Endothelial cell of umbilical vein (primary cell): ENCODE measurements around the gene INPP5A. TPM values are rescaled to one million over a fixed set of nuclear protein-coding genes. Genes with fewer than 3 reads are reported as not detected.

Experiments used
- BruUV-seq: library from RNA; stranded (reverse); fragments of 400-500 nt; replicated peaks from 2 replicates; lab custom pipeline; 2021; lab: Mats Ljungman, UMichigan
- CTCF ChIA-PET: fragments of 300-600, 350-600 bp; sonication (Branson Sonifier 250); formaldehyde crosslinking; loops from one replicate; lab custom pipeline; 2021; ENCODE audit warnings: antibody characterized with exemption, inconsistent platforms; lab: Charles Lee
- POLR2A ChIA-PET: fragments of 300-600, 350-600 bp; sonication (Branson Sonifier 250); formaldehyde crosslinking; loops from one replicate; lab custom pipeline; 2021; ENCODE audit warnings: antibody characterized with exemption, inconsistent platforms; lab: Charles Lee
- DNase-seq: peaks from one replicate; pipeline ENCODE4 v3.0.0-alpha.2; 2011; ENCODE audit warnings: low read depth, low spot score
- FAIRE-seq: peaks from 2 replicates; lab custom pipeline; 2011; peaks lifted over from hg19 to GRCh38; lab: Jason Lieb, UNC
- H2AFZ ChIP-seq: 2 replicates; pipeline ENCODE4 v1.6.0; 2012; ENCODE audit warnings: low read depth, low read length, control low read depth, inconsistent platforms
- H3K27ac ChIP-seq: 2 replicates; pipeline ENCODE4 v1.5.1; 2011; ENCODE audit warnings: low read depth, mild to moderate bottlenecking, control low read depth, low read length, moderate library complexity; ENCODE audit not compliant: insufficient read depth
- H3K27me3 ChIP-seq, 2 experiments: 2 replicates each; pipeline versions ENCODE4 v1.6.0 to v1.6.1; 2011; ENCODE audit warnings: low read length in 2 of 2, mixed read lengths in 1 of 2; ENCODE audit not compliant: control insufficient read depth in 2 of 2, insufficient read depth in 2 of 2
- H3K36me3 ChIP-seq, 2 experiments: 2 replicates in 1 of 2; 3 replicates in 1 of 2; pipeline ENCODE4 v1.5.1; 2011; ENCODE audit warnings: low read length in 2 of 2, mild to moderate bottlenecking in 1 of 2, moderate library complexity in 1 of 2; ENCODE audit not compliant: control insufficient read depth in 2 of 2, insufficient read depth in 2 of 2; ENCODE audit errors: extremely low read depth in 1 of 2
- H3K4me1 ChIP-seq: 3 replicates; pipeline ENCODE4 v1.5.1; 2011; ENCODE audit warnings: mild to moderate bottlenecking, low read length; ENCODE audit not compliant: control insufficient read depth, insufficient read depth; ENCODE audit errors: extremely low read depth
- H3K4me2 ChIP-seq: 2 replicates; pipeline ENCODE4 v1.6.1; 2011; ENCODE audit warnings: low read length, control low read depth, mixed read lengths; ENCODE audit not compliant: insufficient read depth
- H3K4me3 ChIP-seq, 3 experiments: fragments of 200-600 bp in 1 of 3; sonication (generic), shearing (Covaris generic) in 1 of 3; replicated peaks in 1 of 3; 2 replicates each; pipeline ENCODE4 v1.5.1; 2011 to 2016; ENCODE audit warnings: control low read depth in 3 of 3, low read length in 3 of 3, mild to moderate bottlenecking in 2 of 3, inconsistent platforms in 1 of 3, low read depth in 1 of 3, moderate library complexity in 1 of 3; ENCODE audit not compliant: insufficient read depth in 1 of 3
- H3K79me2 ChIP-seq: 2 replicates; pipeline ENCODE4 v1.6.0; 2012; ENCODE audit warnings: low read length, inconsistent platforms; ENCODE audit not compliant: control insufficient read depth, insufficient read depth
- H3K9ac ChIP-seq: replicated peaks from 2 replicates; pipeline ENCODE3; 2011; ENCODE audit warnings: low read length, control low read depth; ENCODE audit not compliant: insufficient read depth; ENCODE audit errors: extremely low read depth
- H3K9me1 ChIP-seq: replicated peaks from 3 replicates; pipeline ENCODE4 v1.6.0; 2011; ENCODE audit warnings: mild to moderate bottlenecking, low read length; ENCODE audit not compliant: control insufficient read depth, insufficient read depth; ENCODE audit errors: extremely low read depth
- H3K9me3 ChIP-seq: replicated peaks from 2 replicates; pipeline ENCODE4 v1.5.1; 2012; ENCODE audit warnings: low read length, inconsistent platforms; ENCODE audit not compliant: control insufficient read depth, insufficient read depth
- H4K20me1 ChIP-seq: replicated peaks from 2 replicates; pipeline ENCODE3; 2011; ENCODE audit warnings: mild to moderate bottlenecking, low read length; ENCODE audit not compliant: control insufficient read depth, insufficient read depth; ENCODE audit errors: extremely low read depth
- EZH2 ChIP-seq: IDR thresholded peaks from 2 replicates; pipeline ENCODE4 v1.6.1; 2012; ENCODE audit warnings: borderline replicate concordance, low read depth, mild to moderate bottlenecking, moderate library complexity, low read length, inconsistent platforms; ENCODE audit not compliant: severe bottlenecking
- FOS ChIP-seq: IDR thresholded peaks from 2 replicates; pipeline ENCODE4 v1.6.1; 2011; ENCODE audit warnings: mild to moderate bottlenecking, low read length, moderate library complexity, borderline replicate concordance; ENCODE audit not compliant: insufficient read depth
- GATA2 ChIP-seq: IDR thresholded peaks from 2 replicates; pipeline ENCODE4 v1.7.0; 2011; ENCODE audit warnings: low read depth, mild to moderate bottlenecking, moderate library complexity, mixed read lengths, low read length; ENCODE audit not compliant: insufficient read length, insufficient read depth
- JUN ChIP-seq: IDR thresholded peaks from 2 replicates; pipeline ENCODE4 v1.6.1; 2011; ENCODE audit warnings: borderline replicate concordance, low read depth; ENCODE audit not compliant: insufficient read length, insufficient read depth
- MAX ChIP-seq: IDR thresholded peaks from 2 replicates; pipeline ENCODE4 v1.6.1; 2011; ENCODE audit not compliant: insufficient read depth, insufficient read length
- MYC ChIP-seq: IDR thresholded peaks from one replicate; pipeline ENCODE4 v1.6.1; 2011; ENCODE audit warnings: mild to moderate bottlenecking, low read depth, low read length
- POLR2A ChIP-seq: IDR thresholded peaks from 2 replicates; pipeline ENCODE4 v1.6.1; 2012; ENCODE audit warnings: low read depth, mild to moderate bottlenecking, control low read depth, low read length
- POLR2AphosphoS5 ChIP-seq: IDR thresholded peaks from 2 replicates; pipeline ENCODE4 v1.6.1; 2012; ENCODE audit warnings: low read depth, mild to moderate bottlenecking, control low read depth, low read length, moderate library complexity; ENCODE audit not compliant: insufficient read depth
- dilution Hi-C: fragments of 300-500 bp; cut with MboI; formaldehyde crosslinking; loops from one replicate; pipeline ENCODE4 v1.15.0; 2019; ENCODE audit warnings: low sequenced_read_pairs; ENCODE audit not compliant: extremely low pct_ligation_motif_present
- intact Hi-C: fragments of 100-400 bp; cut with micrococcal nuclease; formaldehyde crosslinking; loops from one replicate; pipeline ENCODE4 v1.10.0; 2022
- polyA plus RNA-seq, 4 experiments: library from polyadenylated mRNA; depleted of rRNA in 3 of 4; stranded (reverse) in 3 of 4; unstranded in 1 of 4; fragments of >200 nt; gene quantifications; 2 replicates each; pipeline versions ENCODE4 v1.2.1 to v1.2.3, GENCODE V29; 2011 to 2012; ENCODE audit warnings: missing spikeins in 1 of 4
- total RNA-seq: library from RNA; stranded (reverse); gene quantifications from 2 replicates; pipeline ENCODE4 v1.2.3, GENCODE V29; 2021
- TF ChIP-seq, protein P1 (sequence below), 2 donors: IDR thresholded peaks; 1 replicate in 1 of 2; 2 replicates in 1 of 2; pipeline ENCODE4 v1.5.1; 2011; ENCODE audit warnings: low read length in 2 of 2, mild to moderate bottlenecking in 2 of 2, moderate library complexity in 2 of 2, control low read depth in 1 of 2, inconsistent platforms in 1 of 2, low read depth in 1 of 2; ENCODE audit not compliant: insufficient read depth in 1 of 2; ENCODE audit errors: extremely low read depth in 1 of 2

The INPP5A gene
- total and polyA plus RNA-seq, 2 donors (not counting 3 experiments of a cell fraction or from before 2014, with no cell fraction given): 22.9 to 33.2 TPM

- H3K27ac ChIP-seq: no peak overlapping the region
- H3K9me1 ChIP-seq: no peaks in the 10 kb centered on the region
- dilution Hi-C loops: no loop called here
- CTCF ChIA-PET: no interaction called here
- H2AFZ ChIP-seq: no peak overlapping the region
- no peak overlapping the region for H3K9ac ChIP-seq
- no peaks in the 10 kb centered on the region for H4K20me1 ChIP-seq
- H3K9me3 ChIP-seq: no peaks in the 10 kb centered on the region
- no peaks in the 10 kb centered on the region for H3K79me2 ChIP-seq
- POLR2A ChIA-PET: no interaction called here
- no peak overlapping the region for H3K4me2 ChIP-seq
- no peak overlapping the region for H3K4me3 ChIP-seq
- H3K4me1 ChIP-seq: no peaks in the 10 kb centered on the region
- no peak for DNase-seq
- H3K36me3 ChIP-seq: peaks cover 0 to 2% of the 10 kb centered on the region in 2 experiments
- no peak for TF ChIP-seq JUN
- TF ChIP-seq EZH2: no peak
- TF ChIP-seq, protein P1, sequence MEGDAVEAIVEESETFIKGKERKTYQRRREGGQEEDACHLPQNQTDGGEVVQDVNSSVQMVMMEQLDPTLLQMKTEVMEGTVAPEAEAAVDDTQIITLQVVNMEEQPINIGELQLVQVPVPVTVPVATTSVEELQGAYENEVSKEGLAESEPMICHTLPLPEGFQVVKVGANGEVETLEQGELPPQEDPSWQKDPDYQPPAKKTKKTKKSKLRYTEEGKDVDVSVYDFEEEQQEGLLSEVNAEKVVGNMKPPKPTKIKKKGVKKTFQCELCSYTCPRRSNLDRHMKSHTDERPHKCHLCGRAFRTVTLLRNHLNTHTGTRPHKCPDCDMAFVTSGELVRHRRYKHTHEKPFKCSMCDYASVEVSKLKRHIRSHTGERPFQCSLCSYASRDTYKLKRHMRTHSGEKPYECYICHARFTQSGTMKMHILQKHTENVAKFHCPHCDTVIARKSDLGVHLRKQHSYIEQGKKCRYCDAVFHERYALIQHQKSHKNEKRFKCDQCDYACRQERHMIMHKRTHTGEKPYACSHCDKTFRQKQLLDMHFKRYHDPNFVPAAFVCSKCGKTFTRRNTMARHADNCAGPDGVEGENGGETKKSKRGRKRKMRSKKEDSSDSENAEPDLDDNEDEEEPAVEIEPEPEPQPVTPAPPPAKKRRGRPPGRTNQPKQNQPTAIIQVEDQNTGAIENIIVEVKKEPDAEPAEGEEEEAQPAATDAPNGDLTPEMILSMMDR (IDR thresholded peaks at IDR 0.05; ENCODE audit: extremely low read depth in 1 of 2, insufficient read depth in 1 of 2, low read depth in 1 of 2, low read length in 2 of 2): no peak
- TF ChIP-seq MAX: no peak
- TF ChIP-seq GATA2: no peak
- TF ChIP-seq POLR2AphosphoS5: no peak
- TF ChIP-seq POLR2A: no peak
- TF ChIP-seq FOS: no peak
- TF ChIP-seq MYC: no peak
- H3K27me3 ChIP-seq: no peaks in the 10 kb centered on the region
- no TSS peak for BruUV-seq
- no peak for FAIRE-seq
- intact Hi-C loops: no loop called here
Observed at GRCh38 chr10:132714986-132715775, 177.6 kb downstream of the INPP5A start.
